Panc1 (cell line): ENCODE data around the gene RNF220. TPM values are rescaled to one million over a fixed set of nuclear protein-coding genes. Genes with fewer than 3 reads are reported as not detected.

Experiments used
- ATAC-seq: fragments of 200-7000 bp; cut with Tn5 transposase; 2 replicates; pipeline ENCODE4 v1.9.1; 2020; ENCODE audit warnings: mild to moderate bottlenecking, moderate library complexity
- BruUV-seq: library from RNA; stranded (reverse); fragments of 400-500 nt; replicated peaks from 2 replicates; lab custom pipeline; 2021; lab: Mats Ljungman, UMichigan
- CTCF ChIA-PET: fragments of 300-600 bp; sonication (Branson Sonifier 250); formaldehyde crosslinking; loops from one replicate; lab custom pipeline; 2022; ENCODE audit warnings: antibody characterized with exemption; lab: Charles Lee
- POLR2A ChIA-PET: fragments of 300-600 bp; sonication (Branson Sonifier 250); formaldehyde crosslinking; loops from one replicate; lab custom pipeline; 2022; ENCODE audit warnings: antibody characterized with exemption; lab: Charles Lee
- DNase-seq: peaks from one replicate; pipeline ENCODE4 v3.0.0-alpha.2; 2010; ENCODE audit warnings: low read depth, low spot score
- H3K27ac ChIP-seq: 2 replicates; pipeline ENCODE4 v1.5.1; 2011; ENCODE audit warnings: mild to moderate bottlenecking, low read length, inconsistent platforms
- H3K27me3 ChIP-seq: fragments of 200-500 bp; sonication (Bioruptor generic); 2 replicates; pipeline ENCODE4 v1.6.0; 2014; ENCODE audit warnings: low read length, inconsistent platforms; ENCODE audit not compliant: control insufficient read depth, insufficient read depth
- H3K36me3 ChIP-seq: fragments of 200-500 bp; sonication (Bioruptor generic); 2 replicates; pipeline ENCODE4 v1.5.1; 2014; ENCODE audit warnings: inconsistent platforms, mild to moderate bottlenecking, low read length, moderate library complexity; ENCODE audit not compliant: control insufficient read depth, insufficient read depth
- H3K4me1 ChIP-seq: 2 replicates; pipeline ENCODE4 v1.5.1; 2011; ENCODE audit warnings: inconsistent platforms, mild to moderate bottlenecking, low read length, moderate library complexity; ENCODE audit not compliant: control insufficient read depth, insufficient read depth
- H3K4me3 ChIP-seq, 2 experiments: 2 replicates each; pipeline ENCODE4 v1.5.1; 2011 to 2012; ENCODE audit warnings: low read depth in 2 of 2, low read length in 2 of 2, mild to moderate bottlenecking in 2 of 2, inconsistent platforms in 1 of 2, moderate library complexity in 1 of 2
- H3K9me3 ChIP-seq: fragments of 200-500 bp; sonication (Bioruptor generic); 2 replicates; pipeline ENCODE4 v1.5.1; 2014; ENCODE audit warnings: low read depth, mild to moderate bottlenecking, inconsistent platforms, low read length, moderate library complexity; ENCODE audit not compliant: control insufficient read depth, insufficient read depth
- POLR2AphosphoS5 ChIP-seq: IDR thresholded peaks from 2 replicates; pipeline ENCODE4 v1.6.1; 2012; ENCODE audit warnings: mild to moderate bottlenecking, low read depth, low read length, moderate library complexity
- REST ChIP-seq, 2 experiments: IDR thresholded peaks; 2 replicates each; pipeline ENCODE4 v1.6.1; 2011 to 2012; ENCODE audit warnings: low read depth in 2 of 2, control low read depth in 1 of 2, low read length in 1 of 2, mild to moderate bottlenecking in 1 of 2, moderate library complexity in 1 of 2; ENCODE audit not compliant: insufficient read depth in 1 of 2
- SIN3A ChIP-seq: IDR thresholded peaks from 2 replicates; pipeline ENCODE4 v1.6.1; 2012; ENCODE audit warnings: low read depth, mild to moderate bottlenecking, low read length, moderate library complexity, borderline replicate concordance; ENCODE audit not compliant: insufficient read depth
- TCF7L2 ChIP-seq: IDR thresholded peaks from 2 replicates; pipeline ENCODE4 v1.6.1; 2011; ENCODE audit warnings: mild to moderate bottlenecking, low read depth, low read length, inconsistent platforms
- in situ Hi-C: cut with HindIII; loops from 2 replicates; pipeline ENCODE4 v1.10.0; 2016; ENCODE audit warnings: low sequenced_read_pairs, low pct_unique_long_range_greater_than_20kb
- intact Hi-C: fragments of 100-400 bp; cut with micrococcal nuclease; formaldehyde crosslinking; loops from one replicate; pipeline ENCODE4 v1.10.0; 2022; ENCODE audit not compliant: unreplicated experiment
- total RNA-seq: library from RNA; stranded (reverse); gene quantifications from one replicate; pipeline ENCODE4 v1.2.1, GENCODE V29; 2021; ENCODE audit not compliant: unreplicated experiment
- TF ChIP-seq, protein P1 (sequence below): fragments of 450-650 bp; IDR thresholded peaks from 2 replicates; pipeline ENCODE4 v1.5.1; 2017; ENCODE audit warnings: mild to moderate bottlenecking

The RNF220 gene
- total RNA-seq, 1 experiment from 2014 or later: 64.9 TPM

DNA sequence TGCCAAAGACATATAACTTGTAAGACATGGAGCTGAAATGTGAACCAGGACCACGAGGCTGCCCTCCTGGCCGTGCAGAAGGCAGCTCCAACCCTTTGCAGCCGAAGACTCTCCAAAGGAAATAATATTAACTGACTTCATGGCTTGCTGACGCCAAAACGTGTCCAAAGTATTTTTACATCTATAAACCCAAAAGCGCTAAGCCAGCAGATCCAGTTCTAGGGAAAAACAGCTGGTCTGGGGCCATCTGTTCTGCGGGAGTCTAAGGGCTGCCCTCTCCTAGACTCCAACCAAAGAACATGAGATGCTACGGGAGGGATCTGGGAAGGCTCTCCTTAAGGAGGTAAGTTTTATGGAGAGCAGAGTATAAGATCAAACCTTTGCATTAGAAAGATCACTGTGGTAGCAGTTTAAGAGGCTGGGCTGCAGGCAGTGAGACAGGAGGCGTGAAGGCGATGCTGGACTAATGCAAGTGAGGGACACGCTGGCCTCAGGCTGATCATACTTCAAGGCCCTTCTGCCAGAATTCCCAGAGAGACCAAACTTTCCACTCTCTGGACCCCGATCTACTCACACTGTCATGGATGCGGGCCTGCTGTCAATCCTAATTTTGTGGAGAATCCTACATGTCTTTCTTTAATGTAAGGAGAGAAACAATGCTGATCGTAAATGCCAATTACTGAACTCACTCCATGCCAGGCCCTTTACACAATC lies 268.1 kb downstream of the RNF220 start:
- no peaks in the 10 kb centered on the region for H3K27me3 ChIP-seq
- CTCF ChIA-PET: no interaction called here
- in situ Hi-C loops: no loop called here
- TF ChIP-seq, protein P1, sequence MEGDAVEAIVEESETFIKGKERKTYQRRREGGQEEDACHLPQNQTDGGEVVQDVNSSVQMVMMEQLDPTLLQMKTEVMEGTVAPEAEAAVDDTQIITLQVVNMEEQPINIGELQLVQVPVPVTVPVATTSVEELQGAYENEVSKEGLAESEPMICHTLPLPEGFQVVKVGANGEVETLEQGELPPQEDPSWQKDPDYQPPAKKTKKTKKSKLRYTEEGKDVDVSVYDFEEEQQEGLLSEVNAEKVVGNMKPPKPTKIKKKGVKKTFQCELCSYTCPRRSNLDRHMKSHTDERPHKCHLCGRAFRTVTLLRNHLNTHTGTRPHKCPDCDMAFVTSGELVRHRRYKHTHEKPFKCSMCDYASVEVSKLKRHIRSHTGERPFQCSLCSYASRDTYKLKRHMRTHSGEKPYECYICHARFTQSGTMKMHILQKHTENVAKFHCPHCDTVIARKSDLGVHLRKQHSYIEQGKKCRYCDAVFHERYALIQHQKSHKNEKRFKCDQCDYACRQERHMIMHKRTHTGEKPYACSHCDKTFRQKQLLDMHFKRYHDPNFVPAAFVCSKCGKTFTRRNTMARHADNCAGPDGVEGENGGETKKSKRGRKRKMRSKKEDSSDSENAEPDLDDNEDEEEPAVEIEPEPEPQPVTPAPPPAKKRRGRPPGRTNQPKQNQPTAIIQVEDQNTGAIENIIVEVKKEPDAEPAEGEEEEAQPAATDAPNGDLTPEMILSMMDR: no peak
- TF ChIP-seq TCF7L2 (no peak), REST (IDR thresholded peaks at IDR 0.05; ENCODE audit: insufficient read depth in 1 of 2, low read depth in 2 of 2, low read length in 1 of 2) (no peak), POLR2AphosphoS5 (no peak), SIN3A (no peak)
- no peak for DNase-seq
- peaks cover 26% of the 10 kb centered on the region for H3K4me1 ChIP-seq
- ATAC-seq: no peak
- BruUV-seq: TSS peak; percentile 61
- H3K9me3 ChIP-seq: no peaks in the 10 kb centered on the region
- intact Hi-C loops: no loop called here
- POLR2A ChIA-PET: interaction anchor here (0.6 kb wide), 1 partner anchor 38 kb away, joined by 13 read pairs; no protein-coding TSS in a partner anchor
- peak overlapping the region; percentile 72 to 96 for H3K4me3 ChIP-seq
- H3K36me3 ChIP-seq: no peaks in the 10 kb centered on the region
- peak overlapping the region; percentile 93 for H3K27ac ChIP-seq

DNA sequence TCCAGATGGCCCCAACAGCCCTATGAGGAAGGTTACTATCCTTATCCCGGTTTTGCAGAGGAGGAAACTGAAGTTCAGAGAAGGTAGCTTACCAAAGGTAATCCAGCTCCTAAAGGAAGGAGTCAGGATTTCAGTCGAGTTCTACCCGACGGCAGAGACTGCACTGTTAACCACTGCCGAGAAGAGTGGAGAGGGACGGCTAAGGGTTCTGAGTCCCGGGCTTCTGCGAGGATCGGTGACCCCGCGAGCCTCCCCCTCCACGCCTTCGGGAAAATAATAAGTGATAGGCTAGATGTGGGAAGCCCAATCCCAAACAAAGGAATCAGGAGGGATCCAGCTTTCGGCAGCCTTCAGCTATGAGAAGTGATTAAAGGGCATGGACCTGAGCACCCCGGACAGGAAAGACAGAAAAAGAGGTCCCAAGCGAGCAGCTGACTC lies 268.6 kb downstream of the RNF220 start:
- peak overlapping the region; percentile 72 to 96 for H3K4me3 ChIP-seq
- no peaks in the 10 kb centered on the region for H3K27me3 ChIP-seq
- no peaks in the 10 kb centered on the region for H3K9me3 ChIP-seq
- POLR2A ChIA-PET: interaction anchor here (0.6 to 1.6 kb wide), 4 partner anchors 38 to 58 kb away, joined by 3 to 13 read pairs (median 4); no protein-coding TSS in a partner anchor
- CTCF ChIA-PET: no interaction called here
- in situ Hi-C loops: no loop called here
- peak overlapping the region; percentile 93 for H3K27ac ChIP-seq
- intact Hi-C loops: no loop called here
- DNase-seq (no peak), ATAC-seq (peak; percentile 4)
- TF ChIP-seq SIN3A: no peak
- TF ChIP-seq POLR2AphosphoS5: no peak
- TF ChIP-seq TCF7L2: no peak
- no peak for TF ChIP-seq REST (IDR thresholded peaks at IDR 0.05; ENCODE audit: insufficient read depth in 1 of 2, low read depth in 2 of 2, low read length in 1 of 2)
- TF ChIP-seq, protein P1: no peak
- no TSS peak for BruUV-seq
- peaks cover 26% of the 10 kb centered on the region for H3K4me1 ChIP-seq
- no peaks in the 10 kb centered on the region for H3K36me3 ChIP-seq
